Upper lobe of left lung (tissue), 6 donors: ENCODE data around the gene UNC5C. TPM values are rescaled to one million over a fixed set of nuclear protein-coding genes. Genes with fewer than 3 reads are reported as not detected.

Source experiments
- ATAC-seq, 2 donors: fragments of 200-7000 bp; cut with Tn5 transposase; one replicate each; pipeline ENCODE4 v1.9.1; 2022; ENCODE audit warnings: mild to moderate bottlenecking in 2 of 2, moderate library complexity in 2 of 2; ENCODE audit not compliant: low FRiP score in 2 of 2
- DNase-seq, 2 donors: peaks; one replicate each; pipeline ENCODE4 v3.0.0-alpha.2; 2019 to 2020
- H3K27ac ChIP-seq, 4 donors: fragments of 200-600 bp; sonication (generic); one replicate each; pipeline ENCODE4 v1.5.1; 2016 to 2019
- H3K27me3 ChIP-seq, 4 donors: fragments of 200-600 bp; sonication (generic); one replicate each; pipeline ENCODE4 v1.5.1; 2017 to 2019
- H3K36me3 ChIP-seq, 4 donors: fragments of 200-600 bp; sonication (generic); one replicate each; pipeline ENCODE4 v1.5.1; 2016 to 2019
- H3K4me1 ChIP-seq, 4 donors: fragments of 200-600 bp; sonication (generic); one replicate each; pipeline ENCODE4 v1.5.1; 2018 to 2019
- H3K4me3 ChIP-seq, 4 donors: fragments of 200-600 bp; sonication (generic); one replicate each; pipeline ENCODE4 v1.5.1; 2017 to 2019; ENCODE audit warnings: mild to moderate bottlenecking in 2 of 4, moderate library complexity in 1 of 4
- H3K9me3 ChIP-seq, 4 donors: fragments of 200-600 bp; sonication (generic); one replicate each; pipeline ENCODE4 v1.5.1; 2018 to 2019
- CTCF ChIP-seq, 6 experiments: fragments of 450-650 bp in 4 of 6; fragments of 200-600 bp in 2 of 6; sonication (generic) in 2 of 6; IDR thresholded peaks; one replicate each; pipeline ENCODE4 v1.5.1; 2016 to 2019; ENCODE audit warnings: antibody characterized with exemption in 6 of 6
- EP300 ChIP-seq, 4 donors: sonication (generic); formaldehyde crosslinking; IDR thresholded peaks; one replicate each; pipeline ENCODE4 v1.5.1; 2017; ENCODE audit warnings: antibody characterized with exemption in 4 of 4, control low read depth in 2 of 4
- POLR2A ChIP-seq, 4 donors: fragments of 450-650 bp; IDR thresholded peaks; one replicate each; pipeline ENCODE4 v1.5.1; 2016 to 2017; ENCODE audit warnings: antibody characterized with exemption in 4 of 4, mild to moderate bottlenecking in 2 of 4
- POLR2AphosphoS5 ChIP-seq, 2 donors: sonication (generic); formaldehyde crosslinking; IDR thresholded peaks; one replicate each; pipeline ENCODE4 v1.5.1; 2017; ENCODE audit warnings: antibody characterized with exemption in 2 of 2
- WGBS, 2 donors: methylation state at CpG; one replicate each; pipeline ENCODE4 v1.1.5; 2017 to 2018; 5-methylcytosine and 5-hydroxymethylcytosine counted together
- total RNA-seq, 6 donors: library from RNA; depleted of rRNA in 4 of 6; stranded (reverse); fragments of >200 nt in 4 of 6; gene quantifications; one replicate each; pipeline versions ENCODE4 v1.1.0 to v1.2.1, GENCODE V29; 2016 to 2021
- donor health status: DM: no; HTN: no; CAD: no; lungs with moderate emphysema.
- donor health status: DM: no; HTN: yes; CAD: no; lungs with severe emphysema.

UNC5C gene
- total RNA-seq, 6 donors from 2014 or later: 1.8 to 14.7 (median 3.2) TPM

GRCh38 chr4:95439896-95440295 lies 108.9 kb downstream of the UNC5C start:
- peaks cover 0 to 4% (median 0%) of the 10 kb centered on the region in 4 donors for H3K4me1 ChIP-seq
- no peaks in the 10 kb centered on the region for H3K27me3 ChIP-seq
- ATAC-seq: no peak
- H3K36me3 ChIP-seq: no peaks in the 10 kb centered on the region
- TF ChIP-seq EP300 (IDR thresholded peaks at IDR 0.05): no peak
- no peak for TF ChIP-seq POLR2AphosphoS5 (IDR thresholded peaks at IDR 0.05)
- TF ChIP-seq CTCF (IDR thresholded peaks at IDR 0.05): no peak
- no peak for TF ChIP-seq POLR2A (IDR thresholded peaks at IDR 0.05)
- no peak overlapping the region for H3K27ac ChIP-seq
- no peak overlapping the region for H3K4me3 ChIP-seq
- DNase-seq: no peak
- 53 to 65% methylated on average over 4 of the region's 4 CpGs for WGBS, 2 donors
- no peaks in the 10 kb centered on the region for H3K9me3 ChIP-seq

DNA sequence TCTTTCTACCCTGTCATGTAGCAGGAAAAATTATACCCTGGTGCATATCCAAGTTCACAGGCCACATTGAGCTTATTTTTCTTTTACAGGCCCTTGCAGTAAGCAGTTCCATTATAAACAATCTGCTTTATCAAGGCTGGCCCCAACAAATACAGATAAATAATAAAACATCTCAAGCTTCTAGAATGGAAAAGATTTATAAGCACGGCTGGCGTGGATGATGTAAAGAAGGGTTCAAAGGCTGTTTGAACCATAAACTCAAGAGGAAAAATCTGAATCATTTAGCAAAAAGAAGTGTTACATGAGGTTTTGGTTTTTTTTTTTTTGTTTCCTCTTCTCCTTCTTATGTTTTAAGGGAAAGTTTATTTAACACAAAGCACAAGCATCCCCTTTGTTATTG lies 109.7 kb downstream of the UNC5C start:
- TF ChIP-seq EP300 (IDR thresholded peaks at IDR 0.05): no peak
- TF ChIP-seq CTCF (IDR thresholded peaks at IDR 0.05): no peak
- no peaks in the 10 kb centered on the region for H3K9me3 ChIP-seq
- no peaks in the 10 kb centered on the region for H3K36me3 ChIP-seq
- H3K4me1 ChIP-seq: peaks cover 0 to 4% (median 0%) of the 10 kb centered on the region in 4 donors
- 40 to 70% methylated on average over 2 of the region's 2 CpGs for WGBS, 2 donors
- H3K4me3 ChIP-seq: no peak overlapping the region
- ATAC-seq (no peak), DNase-seq (no peak)
- no peaks in the 10 kb centered on the region for H3K27me3 ChIP-seq
- H3K27ac ChIP-seq: no peak overlapping the region

DNA sequence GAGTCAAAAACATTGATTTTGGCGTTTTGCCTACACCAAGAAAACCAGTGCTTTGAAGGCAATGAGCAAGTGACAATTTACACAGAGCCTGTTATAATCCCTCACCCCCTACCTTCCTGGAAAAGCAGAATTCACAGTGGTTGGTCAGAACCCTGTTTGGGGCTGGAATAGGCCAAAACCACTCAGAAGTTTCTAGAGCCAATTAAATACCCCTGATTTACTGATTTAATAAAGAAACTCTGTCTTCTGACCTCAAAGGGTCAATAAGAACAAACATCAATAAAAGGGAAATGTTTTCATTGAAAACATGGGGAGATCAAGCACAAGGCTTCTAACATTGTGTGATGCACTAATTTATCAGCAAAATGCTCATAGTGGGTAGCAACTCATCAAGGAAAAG lies 116.3 kb downstream of the UNC5C start:
- 73 to 79% methylated on average over 1 of the region's 1 CpG for WGBS, 2 donors

GRCh38 chr4:95431678-95432077 lies 117.1 kb downstream of the UNC5C start:
- ATAC-seq (no peak), DNase-seq (no peak)
- H3K4me3 ChIP-seq: no peak overlapping the region
- no peaks in the 10 kb centered on the region for H3K9me3 ChIP-seq
- H3K4me1 ChIP-seq: no peaks in the 10 kb centered on the region
- no peak overlapping the region for H3K27ac ChIP-seq
- TF ChIP-seq POLR2A (IDR thresholded peaks at IDR 0.05) (no peak), POLR2AphosphoS5 (IDR thresholded peaks at IDR 0.05) (no peak), CTCF (IDR thresholded peaks at IDR 0.05) (no peak), EP300 (IDR thresholded peaks at IDR 0.05) (no peak)
- H3K27me3 ChIP-seq: no peaks in the 10 kb centered on the region
- no peaks in the 10 kb centered on the region for H3K36me3 ChIP-seq
- WGBS, 2 donors: 68 to 74% methylated on average over 2 of the region's 2 CpGs

More for the DNA sequence above, 116.3 kb downstream of the UNC5C start:
- Histone ChIP-seq H3K9me3 (no peaks in the 10 kb centered on the region), H3K27me3 (no peaks in the 10 kb centered on the region), H3K4me1 (no peaks in the 10 kb centered on the region), H3K36me3 (no peaks in the 10 kb centered on the region), H3K27ac (no peak overlapping the region), H3K4me3 (no peak overlapping the region)
- no peak for DNase-seq
- no peak for ATAC-seq
- TF ChIP-seq EP300 (IDR thresholded peaks at IDR 0.05) (no peak), POLR2A (IDR thresholded peaks at IDR 0.05) (no peak), POLR2AphosphoS5 (IDR thresholded peaks at IDR 0.05) (no peak), CTCF (IDR thresholded peaks at IDR 0.05) (no peak)

DNA sequence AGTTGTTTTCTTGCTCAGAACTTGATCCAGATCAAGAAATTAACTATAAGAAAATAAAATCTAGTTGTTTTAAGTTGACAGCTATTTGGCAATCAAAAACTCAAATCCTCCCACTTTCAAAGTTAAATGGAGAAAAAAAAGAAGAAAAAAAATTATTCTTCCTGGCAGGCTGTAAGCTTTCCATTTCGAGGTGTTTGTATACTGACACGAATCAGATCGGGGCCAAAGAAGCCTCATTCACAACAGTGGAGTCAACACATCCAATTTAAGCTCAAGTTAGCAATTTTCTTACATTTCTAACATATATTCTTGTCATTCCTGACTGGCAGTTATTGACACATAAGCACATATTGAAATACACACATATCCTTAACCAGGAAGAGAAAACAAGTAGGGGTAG lies 119.4 kb downstream of the UNC5C start:
- no peak overlapping the region for H3K4me3 ChIP-seq
- ATAC-seq (no peak), DNase-seq (no peak)
- H3K27ac ChIP-seq: no peak overlapping the region
- no peaks in the 10 kb centered on the region for H3K9me3 ChIP-seq
- no peak for TF ChIP-seq EP300 (IDR thresholded peaks at IDR 0.05)
- no peak for TF ChIP-seq POLR2A (IDR thresholded peaks at IDR 0.05)
- no peak for TF ChIP-seq CTCF (IDR thresholded peaks at IDR 0.05)
- no peak for TF ChIP-seq POLR2AphosphoS5 (IDR thresholded peaks at IDR 0.05)
- no peaks in the 10 kb centered on the region for H3K36me3 ChIP-seq
- 59 to 71% methylated on average over 3 of the region's 3 CpGs for WGBS, 2 donors
- no peaks in the 10 kb centered on the region for H3K4me1 ChIP-seq
- H3K27me3 ChIP-seq: no peaks in the 10 kb centered on the region
